Fibroblast of skin of scalp (primary cell): ENCODE results near the gene LAMA3.

Source experiments
- DNase-seq: peaks from one replicate; pipeline ENCODE4 v3.0.0-alpha.2; 2013

LAMA3 gene

DNA sequence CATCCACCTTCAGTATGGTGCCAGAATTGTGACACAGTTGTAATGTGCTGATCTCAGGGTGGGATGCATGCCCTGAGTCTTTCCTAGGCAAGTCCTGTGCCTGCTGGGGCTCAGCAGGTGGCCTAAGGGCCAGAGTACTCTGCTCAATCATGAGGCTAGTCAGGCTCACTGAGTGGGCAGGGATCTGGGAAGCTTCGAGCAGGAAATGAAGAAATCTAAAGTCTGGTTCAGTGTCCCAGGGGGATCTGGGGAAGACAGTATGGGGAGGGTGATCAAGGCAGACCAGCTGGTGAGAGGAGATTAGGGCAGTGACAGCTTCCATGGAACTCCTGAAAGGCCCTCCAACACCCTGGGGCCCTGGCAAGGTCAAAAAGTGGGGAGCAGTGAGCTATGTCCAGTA, 17.7 kb upstream of the LAMA3 start:
- DNase-seq, result peak; percentile 42

GRCh38 chr18:23673725-23674124, 15.5 kb upstream of the LAMA3 start:
- no peak for DNase-seq

DNA sequence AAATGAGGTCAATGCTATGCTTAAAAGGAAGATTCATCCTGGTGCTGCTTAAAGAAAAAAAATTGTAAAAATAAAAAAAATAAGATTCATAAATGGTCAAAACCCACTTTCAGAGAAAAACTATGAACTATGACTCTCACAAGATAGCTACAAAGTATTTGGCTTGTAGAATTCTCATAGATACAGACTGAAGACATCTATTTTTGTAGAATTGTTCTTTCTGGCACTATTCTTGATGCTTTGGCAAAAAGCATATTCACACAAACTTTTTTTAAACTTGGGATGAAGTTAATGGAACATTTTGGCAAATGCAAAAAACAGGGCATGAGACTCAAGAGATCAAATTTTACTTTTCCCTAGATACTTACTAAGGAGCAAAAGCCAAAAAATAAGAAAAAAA, 14.0 kb upstream of the LAMA3 start:
- DNase-seq, result no peak

- no peak for DNase-seq
Measured at GRCh38 chr18:23675896-23676295, 13.4 kb upstream of the LAMA3 start.

- DNase-seq, result no peak
Measured at GRCh38 chr18:23682045-23682444, 7.2 kb upstream of the LAMA3 start.

- no peak for DNase-seq
Measured at GRCh38 chr18:23682472-23682871, 6.8 kb upstream of the LAMA3 start.

- no peak for DNase-seq
Measured at GRCh38 chr18:23683155-23683554, 6.1 kb upstream of the LAMA3 start.

DNA sequence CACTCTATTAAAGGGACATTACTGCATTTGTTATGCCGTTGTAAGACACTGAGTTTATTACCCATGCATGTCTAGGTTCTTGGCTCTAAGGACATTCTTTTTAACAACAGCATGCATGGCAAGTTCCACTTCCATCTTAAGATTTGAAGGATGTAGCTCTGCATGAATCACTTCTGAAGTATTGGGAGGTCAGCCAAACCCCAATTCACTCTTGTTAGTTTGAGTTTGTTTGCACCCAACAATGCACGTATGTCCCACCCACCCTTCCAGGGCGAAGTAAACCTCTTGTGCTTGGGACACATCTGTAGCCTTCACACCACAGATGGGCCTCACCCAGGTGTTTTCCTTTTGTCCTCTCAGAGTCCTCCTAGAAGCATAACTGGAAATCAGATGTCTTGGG, 5.6 kb upstream of the LAMA3 start:
- no peak for DNase-seq

GRCh38 chr18:23684515-23685197, 4.6 kb upstream of the LAMA3 start:
- DNase-seq, result no peak

GRCh38 chr18:23688528-23688927, 725 bp upstream of the LAMA3 start:
- DNase-seq, result no peak

GRCh38 chr18:23689616-23690504, 607 bp downstream of the LAMA3 start:
- no peak for DNase-seq

- no peak for DNase-seq
Measured at GRCh38 chr18:23690505-23691068, 1.3 kb downstream of the LAMA3 start.

- no peak for DNase-seq
Measured at GRCh38 chr18:23693846-23694245, 4.6 kb downstream of the LAMA3 start.

GRCh38 chr18:23694637-23695430, 5.6 kb downstream of the LAMA3 start:
- DNase-seq, result no peak

DNA sequence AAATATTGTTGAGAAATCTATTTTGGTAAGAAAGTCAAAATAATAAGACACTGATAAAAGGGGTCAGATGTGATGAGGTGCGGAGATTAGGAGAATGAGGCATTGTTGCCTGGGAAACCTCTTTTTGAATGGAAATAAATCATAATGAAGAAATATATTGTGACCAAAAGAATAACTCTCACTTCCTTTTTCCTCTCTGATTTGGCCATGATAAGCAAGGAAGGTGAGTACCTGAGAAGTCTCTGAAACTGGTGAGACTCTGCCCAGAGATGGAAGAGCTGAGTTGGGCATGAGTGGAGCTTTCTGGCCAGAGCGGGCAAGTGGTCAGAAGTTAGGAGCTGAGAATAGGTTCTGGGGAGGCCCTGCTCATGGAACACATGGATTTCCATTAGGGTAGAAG, 11.8 kb downstream of the LAMA3 start:
- no peak for DNase-seq

- no peak for DNase-seq
Measured at GRCh38 chr18:23701544-23702064, 12.4 kb downstream of the LAMA3 start.

DNA sequence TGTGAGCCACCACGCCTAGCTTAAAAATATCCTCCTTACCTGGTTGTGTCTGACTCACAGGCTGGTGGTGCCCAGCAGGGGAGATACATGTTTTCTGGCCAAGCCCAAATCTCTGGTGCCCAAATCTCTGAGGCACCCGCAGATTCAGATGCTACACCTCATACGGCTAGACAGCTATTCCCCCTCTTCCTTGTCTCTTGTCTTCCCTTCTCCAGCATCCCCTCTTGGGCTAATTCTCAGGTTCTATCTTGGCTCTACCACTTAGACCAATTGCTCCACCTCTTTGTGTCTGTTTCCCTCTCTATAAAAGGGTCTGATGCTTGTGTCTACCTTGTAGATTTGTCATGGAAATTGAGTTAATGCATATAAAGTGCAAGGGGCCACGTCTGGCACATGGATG, 13.4 kb downstream of the LAMA3 start:
- DNase-seq, result no peak

DNA sequence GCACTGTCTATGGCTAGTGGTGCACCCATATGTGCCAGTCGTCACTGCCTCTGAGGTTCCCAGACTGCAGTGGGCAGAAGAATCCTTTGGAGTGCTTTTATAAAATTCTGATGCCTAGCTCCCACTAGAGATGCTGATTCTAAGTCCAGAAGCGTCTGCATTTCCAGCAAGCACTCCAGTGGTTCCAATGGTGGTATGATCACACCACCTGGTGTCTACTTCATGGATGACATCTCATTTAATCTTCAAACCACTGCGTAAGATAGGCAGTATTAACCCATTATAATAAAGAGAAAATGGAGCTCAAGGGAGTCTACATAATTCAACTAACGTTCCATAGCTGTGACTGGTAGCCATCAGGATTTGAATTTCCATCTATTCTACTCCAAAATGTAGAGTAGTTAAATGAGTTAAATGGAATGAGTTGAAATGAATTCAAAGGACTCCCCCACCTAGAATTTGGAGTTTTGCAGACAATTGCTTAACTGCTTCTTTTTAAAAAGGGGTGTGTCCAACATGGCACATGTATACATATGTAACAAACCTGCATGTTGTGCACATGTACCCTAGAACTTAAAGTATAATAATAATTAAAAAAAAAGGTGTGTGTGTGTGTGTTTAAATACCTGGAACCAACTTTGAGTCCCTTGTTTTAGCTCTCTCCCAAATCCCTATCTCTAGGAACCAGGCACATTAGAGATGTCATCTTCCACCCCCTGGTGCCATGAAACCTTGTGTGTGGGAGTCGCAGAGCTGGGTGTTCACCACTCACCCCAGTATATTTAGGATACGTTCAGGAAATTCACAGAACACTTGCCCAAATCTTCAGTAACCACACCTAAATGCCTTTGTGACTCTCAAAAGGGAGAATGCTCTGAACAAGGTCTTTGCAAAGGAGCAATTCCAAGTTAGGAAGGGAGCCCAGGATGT, 14.1 kb downstream of the LAMA3 start:
- peak; percentile 68 for DNase-seq

DNA sequence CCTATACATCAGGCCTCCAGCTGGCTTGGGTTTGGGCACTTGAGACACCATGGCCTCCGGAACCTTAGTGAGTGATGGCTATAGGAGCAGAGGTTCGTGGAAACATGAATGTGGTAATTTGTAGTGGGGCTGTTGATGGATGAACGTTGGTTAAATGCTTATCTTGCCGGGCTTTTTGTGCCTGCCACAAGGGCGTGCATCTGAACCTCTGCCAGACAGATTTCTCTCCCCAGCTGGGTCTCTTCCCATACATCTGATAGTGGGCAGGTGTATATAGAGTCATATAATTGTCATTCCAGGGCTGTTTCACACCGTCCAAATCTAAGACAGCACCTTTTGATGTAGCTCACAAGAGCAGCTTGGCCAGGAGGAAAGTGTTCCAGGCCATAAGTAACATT, 14.7 kb downstream of the LAMA3 start:
- no peak for DNase-seq

DNA sequence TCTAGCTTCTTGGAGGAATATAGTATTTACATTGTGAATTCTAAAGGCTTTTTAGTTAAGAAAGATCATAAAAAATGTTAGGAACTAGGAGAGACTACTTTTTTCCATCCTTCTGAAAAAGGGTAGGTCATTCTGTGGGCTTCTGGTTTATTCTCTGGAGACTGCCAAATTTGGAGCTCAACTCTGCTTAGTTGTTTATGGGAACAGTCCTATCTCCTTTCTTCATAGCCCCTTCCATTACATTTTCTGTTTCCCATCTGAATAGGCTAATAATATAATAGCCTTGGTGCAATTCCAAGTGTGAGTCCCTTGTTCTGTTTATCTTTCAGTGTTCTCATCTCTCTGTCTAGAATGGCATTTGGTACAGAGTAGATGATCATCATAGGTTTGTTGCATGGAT, 15.6 kb downstream of the LAMA3 start:
- DNase-seq, result no peak

GRCh38 chr18:23706971-23707640, 17.9 kb downstream of the LAMA3 start:
- DNase-seq, result no peak
